NCI-H1930 (cell line): ENCODE data around the gene SLC22A31.
A peak's percentile ranks its signal among the peaks of the same experiment; 100 is the strongest.
"Not testable (repeated sequence)": the region's sequence is repeated elsewhere in the genome, so short reads cannot be mapped to it uniquely, and the experiment has no call there.

Source experiments
- DNase-seq, 2 experiments: peaks; one replicate each; lab custom pipeline; 2025; lab: John Stamatoyannopoulos, UW

Gene SLC22A31

DNA sequence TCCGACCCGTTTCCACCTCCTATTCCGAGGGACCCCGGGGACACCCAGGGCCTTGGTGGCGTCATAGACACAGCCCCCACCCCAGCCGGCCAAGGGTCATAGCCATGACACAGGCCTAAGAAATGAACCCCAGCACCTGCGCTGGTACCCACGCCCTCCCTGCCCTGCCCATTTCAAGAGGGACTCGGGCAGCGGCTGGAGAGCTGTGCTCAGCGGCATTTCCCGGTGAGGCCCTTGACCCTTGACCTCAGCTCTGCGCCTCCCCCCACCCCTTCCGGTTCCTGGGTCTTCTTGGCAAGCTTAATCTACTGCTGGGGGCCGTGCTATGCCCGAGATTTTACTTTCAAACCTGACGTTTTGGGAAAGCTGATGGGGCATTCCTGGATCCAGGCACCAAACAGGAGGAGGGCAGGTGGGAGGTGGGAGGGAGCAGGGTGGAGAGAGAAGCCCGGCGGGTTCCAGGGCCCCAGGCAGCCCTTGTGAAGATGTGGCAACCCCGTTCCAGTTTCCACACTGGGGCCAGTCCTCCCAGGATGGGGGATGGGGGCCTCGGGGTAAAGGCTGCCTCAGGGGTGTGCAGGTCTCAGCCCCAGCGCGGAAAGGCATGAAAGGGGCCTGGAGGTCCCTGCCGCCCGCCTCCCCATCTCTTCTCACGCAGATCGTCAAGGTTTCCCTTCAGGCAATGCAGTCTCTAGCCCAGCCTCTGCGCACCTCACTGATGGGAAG, at the start of gene SLC22A31:
Gene SLC22A31 (minus strand): TSS at position 414 of the 726 bp plus-strand sequence. CDS start 36 bp downstream, at position 378.
- no peak for DNase-seq

DNA sequence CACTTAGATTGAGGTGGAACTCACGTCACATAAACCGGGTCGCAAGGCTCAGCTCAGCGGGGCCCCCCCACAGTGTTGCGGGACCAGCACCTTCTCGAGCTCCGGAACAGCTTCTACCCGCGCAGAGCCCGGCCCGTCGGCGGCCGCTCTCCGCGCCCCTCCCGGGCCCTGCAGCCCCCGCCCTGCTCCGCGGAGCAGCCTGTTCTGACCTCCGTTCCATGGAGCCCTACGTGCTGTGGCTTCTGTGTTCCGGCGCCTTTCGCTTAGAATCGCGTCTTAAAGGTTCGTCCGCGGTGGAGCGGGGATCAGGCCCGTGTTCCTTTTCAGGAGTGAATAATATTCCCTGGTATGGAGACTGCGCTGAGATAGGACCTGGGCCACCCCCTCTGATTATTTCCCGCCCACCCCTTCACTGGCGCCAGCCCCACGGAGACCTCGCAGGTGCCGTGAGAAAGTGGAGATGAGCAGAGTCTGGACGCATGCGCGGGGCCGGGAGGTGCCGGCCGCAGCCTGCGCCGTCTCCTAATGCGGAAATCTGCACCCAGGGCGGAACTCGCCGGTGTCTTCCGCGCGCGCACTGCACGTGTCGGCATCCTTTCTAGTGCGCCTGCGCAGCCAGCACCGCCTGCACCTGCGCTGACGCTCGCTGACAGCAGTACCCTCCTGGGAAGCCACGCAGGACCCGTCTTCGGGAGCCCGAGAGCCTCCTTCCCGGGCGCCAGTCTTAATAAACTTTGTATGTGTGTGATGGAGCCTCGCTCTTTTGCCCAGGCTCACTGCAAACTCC, 48.1 kb upstream of the SLC22A31 start:
- no peak for DNase-seq

DNA sequence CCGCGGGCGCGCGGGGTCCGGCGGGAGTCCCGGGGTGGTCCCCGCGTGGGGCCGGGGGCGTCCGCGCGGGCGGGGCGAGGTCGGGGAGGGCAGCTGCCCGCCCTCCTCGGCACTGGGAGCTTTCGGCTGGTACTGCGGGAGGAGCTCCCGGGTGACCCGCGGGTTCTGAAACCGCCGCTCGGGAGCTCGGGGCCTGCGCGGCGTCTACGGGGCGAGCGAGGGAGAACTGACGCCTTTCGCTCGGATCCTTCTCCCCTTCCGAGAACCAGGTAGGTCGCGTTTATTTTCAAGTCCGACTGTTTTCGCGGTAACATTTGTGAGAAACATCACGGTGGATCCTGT, 47.4 kb upstream of the SLC22A31 start:
- DNase-seq: not testable (repeated sequence)

DNA sequence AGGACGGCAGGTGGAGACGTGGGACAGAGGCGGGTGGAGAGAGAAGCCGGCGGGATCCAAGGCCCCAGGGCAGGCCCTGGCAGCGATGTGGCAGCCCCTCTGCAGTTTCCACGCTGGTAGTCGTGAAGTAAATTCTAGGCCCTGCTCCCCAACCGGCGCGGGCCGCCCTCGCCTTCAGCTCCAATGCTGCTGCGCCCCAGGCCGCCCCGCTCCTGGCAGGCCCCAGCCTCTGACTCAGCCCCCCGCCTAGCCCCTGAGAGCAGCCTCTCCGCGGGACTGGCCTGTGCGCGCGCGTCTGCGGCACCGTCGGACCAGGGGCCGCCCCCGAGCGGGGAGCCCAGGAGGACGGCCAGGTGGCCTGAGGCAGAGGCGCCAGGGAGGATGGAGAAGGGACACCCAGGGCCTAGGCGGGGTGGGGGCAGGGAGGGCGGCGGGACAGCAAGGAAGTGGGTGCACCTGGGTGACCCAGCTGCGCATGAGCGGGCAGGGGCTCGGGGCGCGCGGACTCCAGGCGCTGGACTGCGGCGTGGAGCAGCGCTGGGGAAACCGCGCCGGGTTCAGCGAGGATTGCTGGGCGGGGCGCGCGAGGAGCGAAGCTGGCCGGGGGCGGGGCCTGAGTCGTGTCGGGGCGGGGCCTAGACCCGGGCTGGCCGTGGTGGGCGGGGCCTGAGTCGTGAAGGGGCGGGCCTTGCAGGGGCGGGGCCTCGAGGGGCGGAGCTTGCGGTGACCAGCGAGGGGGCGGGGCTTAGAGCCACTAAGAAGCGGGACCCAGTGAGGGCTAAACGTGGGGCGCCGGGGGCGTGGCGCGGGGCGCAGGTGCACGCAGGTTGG, 46.8 kb upstream of the SLC22A31 start:
- peak; percentile 43 to 84 for DNase-seq

DNA sequence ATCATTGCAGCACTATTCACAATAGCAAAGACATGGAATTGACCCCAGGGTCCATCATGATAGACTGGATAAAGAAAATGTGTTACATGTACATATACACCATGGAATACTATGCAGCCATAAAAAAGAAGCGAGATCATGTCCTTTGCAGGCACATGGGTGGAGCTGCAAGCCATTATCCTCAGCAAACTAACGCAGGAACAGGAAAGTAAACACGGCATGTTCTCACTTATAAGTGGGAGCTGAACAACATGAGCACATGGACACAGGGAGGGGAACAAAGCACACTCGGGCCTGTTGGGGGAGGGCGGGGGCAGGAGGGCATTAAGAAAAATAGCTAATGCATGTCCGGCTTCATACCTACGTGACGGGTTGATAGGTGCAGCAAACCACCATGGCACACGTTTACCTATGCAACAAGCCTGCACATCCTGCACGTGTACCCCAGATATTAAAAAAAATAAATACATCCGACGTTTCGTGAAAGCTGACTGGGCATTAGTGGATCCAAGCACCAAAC, 46.1 kb upstream of the SLC22A31 start:
- no peak for DNase-seq

DNA sequence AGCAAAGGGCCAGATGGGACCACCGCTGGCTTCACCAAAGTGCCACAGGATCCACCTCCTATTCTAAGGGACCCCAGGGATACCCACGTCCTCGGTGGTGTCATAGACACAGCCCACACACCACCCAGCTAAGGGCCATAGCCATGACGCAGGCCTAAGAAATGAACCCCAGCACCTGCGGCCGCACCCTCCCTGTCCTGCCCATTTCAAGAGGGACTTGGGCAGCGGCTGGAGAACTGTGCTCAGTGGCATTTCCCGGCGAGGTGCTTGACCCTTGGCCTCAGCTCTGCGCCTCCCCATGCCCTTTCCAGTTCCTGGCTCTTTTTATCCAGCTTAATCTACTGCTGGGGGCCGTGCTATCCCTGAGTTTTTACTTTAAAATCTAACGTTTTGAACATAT, 44.4 kb upstream of the SLC22A31 start:
- DNase-seq: no peak

DNA sequence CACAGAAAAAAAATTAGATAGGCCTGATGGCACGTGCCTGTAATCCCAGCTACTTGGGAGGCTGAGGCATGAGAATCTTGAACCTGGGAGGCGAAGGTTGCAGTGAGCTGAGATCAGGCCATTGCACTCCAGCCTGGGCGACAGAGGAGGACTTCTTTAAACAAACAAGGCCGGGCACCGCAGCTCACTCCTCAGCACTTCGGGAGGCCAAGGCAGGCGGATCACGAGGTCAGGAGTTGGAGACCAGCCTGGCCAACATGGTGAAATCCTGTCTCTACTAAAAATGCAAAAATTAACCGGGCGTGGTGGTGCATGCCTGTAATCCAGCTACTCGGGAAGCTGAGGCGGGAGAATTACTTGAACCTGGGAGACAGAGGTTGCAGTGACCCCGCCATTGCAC, 43.9 kb upstream of the SLC22A31 start:
- not testable (repeated sequence) for DNase-seq

DNA sequence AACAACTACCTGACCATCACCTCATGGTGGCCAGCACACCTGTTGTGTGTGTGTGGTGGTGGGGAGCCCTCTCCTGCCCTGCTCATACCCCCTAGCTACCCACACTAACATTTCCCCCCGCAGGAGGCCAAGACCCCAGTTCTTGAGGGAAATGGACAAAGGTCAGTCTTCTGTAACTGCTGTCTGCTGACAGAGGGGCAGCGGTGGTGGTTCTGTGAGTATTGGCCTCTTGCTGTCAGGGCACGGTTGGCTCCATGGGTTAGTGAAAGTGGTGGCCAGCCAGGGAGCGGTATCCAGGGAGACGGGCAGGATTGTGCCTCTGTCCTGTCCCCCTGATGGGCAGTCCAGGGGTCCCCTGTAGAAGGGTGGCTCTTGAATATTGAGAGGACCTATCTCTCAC, 43.3 kb upstream of the SLC22A31 start:
- DNase-seq: no peak

DNA sequence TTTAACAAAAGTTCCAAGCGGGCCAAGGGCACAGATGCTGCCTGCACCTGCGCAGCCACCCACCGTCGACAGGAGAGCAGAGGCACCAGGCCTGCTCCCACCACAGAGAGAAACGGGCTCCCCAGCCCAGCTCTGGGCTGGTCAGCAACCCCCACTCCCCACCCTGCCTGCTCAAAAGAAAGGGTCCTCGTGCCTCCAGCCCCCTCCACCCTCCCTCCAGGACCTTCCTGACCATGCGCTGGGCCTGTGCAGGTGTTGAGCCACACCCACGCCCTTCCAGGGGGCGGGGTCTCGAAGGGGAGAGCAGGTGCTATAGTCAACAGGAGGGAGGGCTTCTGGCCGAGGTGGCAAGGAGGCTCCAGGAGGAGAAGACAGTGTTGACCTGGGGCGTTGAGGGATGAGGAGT, 42.5 kb upstream of the SLC22A31 start:
- no peak for DNase-seq

DNA sequence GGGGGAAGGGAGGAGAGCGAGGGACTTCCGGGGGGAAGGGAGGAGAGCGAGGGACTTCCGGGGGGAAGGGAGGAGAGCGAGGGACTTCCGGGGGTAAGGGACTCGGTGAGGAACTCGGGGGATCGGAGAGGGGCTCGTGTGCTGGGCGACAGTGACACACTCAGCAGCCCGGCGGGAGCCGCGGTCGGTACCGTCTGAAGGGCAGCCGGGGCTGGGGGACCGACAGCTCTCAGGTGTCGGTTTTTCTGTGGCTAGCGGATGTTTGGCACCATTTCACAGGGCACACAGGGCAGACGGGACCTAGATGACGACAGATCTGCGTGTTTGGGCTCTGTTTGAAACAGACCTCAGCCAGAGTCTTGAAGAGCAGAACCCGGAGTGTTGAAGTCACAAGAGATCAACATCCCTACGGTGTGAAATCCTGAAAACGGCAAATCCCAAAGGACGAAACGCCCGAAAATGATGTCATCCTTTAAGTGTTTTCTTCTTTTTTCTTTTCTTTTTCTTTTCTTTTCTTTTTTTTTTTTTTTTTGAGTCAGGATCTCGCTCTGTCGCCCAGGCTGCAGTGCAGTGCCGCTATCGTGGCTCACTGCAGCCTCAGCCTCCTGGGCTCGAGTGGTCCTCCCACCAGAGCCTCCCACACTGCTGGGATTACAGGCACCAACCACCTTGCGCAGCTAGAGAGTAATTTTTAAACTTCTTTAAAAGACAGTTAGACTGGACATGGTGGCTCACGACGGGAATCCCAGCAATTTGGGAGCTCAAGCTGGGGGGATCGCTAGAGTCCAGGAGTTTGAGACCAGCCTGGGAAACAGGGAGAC, 41.1 kb upstream of the SLC22A31 start:
- peak; percentile 27 to 31 for DNase-seq

DNA sequence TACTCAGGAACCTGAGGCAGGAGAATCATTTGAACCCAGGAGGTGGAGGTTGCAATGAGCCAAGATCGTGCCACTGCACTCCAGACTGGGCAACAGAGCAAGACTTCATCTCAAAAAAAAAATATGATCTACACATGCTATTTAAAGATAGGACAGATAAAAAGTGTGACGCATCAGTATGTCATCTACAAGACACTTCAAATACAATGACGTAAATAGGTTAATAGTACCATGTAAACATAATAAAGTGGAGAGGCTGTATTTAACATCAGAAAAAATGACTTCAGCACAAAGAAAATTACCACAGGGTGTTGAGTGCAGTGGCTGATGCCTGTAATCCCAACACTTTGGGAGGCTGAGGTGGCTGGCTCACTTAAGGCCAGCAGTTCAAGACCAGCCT, 37.4 kb upstream of the SLC22A31 start:
- no peak for DNase-seq

DNA sequence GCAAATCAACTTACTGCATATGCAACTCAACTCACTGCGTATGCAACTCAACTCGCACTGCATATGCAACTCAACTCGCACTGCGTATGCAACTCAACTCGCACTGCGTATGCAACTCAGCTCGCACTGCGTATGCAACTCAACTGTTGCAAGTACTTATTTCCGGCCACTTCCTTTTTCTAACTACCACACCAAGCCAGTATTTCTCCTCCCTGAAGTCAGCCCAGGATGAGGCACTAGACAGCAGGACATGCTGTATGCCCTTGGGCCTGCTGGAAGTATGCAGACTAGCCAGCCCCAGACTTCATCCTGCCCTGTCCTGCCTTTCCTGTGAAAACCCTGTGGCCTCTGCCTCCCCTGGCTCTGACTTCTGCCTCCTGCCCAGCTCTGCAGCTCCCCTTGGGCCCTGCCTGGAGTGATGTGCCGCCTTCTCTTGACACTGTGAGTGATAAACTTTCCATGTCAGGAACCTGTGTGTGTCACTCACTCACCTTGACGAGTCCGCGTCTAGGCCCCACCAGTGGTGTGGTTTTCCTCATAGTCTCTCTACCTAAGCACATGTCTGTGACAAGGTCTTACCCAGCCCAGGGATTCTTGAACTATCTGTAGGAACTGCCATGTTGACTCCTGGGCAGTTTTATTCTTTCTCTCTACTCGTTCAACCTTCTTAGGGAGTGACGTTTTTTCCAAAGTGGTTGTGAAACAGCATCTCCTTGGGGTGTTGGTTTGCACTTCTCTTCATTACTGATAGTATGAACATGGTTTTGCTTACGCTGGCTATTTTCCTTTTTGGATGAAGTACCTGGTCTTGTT, 33.5 kb upstream of the SLC22A31 start:
- no peak for DNase-seq

DNA sequence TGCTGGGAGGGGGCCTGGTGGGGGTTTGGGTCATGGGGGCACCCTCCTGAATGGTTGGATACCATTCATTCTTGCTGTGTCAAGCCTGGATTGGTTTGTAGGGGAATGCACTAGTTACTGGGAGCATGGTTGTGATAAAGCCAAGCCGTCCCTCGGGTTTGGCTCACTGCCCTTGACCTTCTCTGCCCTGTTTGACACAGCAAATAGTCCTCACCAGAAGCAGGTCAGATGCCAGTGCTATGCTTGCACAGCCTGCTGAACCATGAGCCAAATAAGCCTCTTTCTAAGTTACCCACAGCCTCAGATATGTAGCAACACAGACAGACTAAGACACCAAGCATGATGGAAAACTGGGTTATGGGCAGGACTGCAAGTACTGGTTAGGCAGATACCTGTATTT, 31.8 kb upstream of the SLC22A31 start:
- DNase-seq: no peak

DNA sequence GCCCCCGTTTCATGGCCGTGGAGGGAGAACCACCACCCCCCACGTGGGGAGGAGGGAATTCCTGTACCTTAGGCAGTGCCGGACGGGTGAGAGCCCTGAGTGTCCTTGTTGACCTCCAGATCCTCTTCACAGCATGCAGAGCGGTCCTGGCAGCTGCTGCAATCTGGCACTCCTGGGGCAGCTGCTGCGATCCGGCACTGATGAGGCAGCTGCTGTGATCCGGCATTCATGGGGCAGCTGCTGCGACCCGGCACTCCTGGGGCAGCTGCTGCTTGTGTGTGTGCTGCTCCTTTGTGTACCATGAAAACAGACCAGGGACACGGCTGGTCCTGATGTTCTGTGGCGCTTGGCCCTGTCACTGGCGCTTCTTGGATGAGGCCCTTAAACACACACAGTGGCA, 29.9 kb upstream of the SLC22A31 start:
- DNase-seq: no peak

DNA sequence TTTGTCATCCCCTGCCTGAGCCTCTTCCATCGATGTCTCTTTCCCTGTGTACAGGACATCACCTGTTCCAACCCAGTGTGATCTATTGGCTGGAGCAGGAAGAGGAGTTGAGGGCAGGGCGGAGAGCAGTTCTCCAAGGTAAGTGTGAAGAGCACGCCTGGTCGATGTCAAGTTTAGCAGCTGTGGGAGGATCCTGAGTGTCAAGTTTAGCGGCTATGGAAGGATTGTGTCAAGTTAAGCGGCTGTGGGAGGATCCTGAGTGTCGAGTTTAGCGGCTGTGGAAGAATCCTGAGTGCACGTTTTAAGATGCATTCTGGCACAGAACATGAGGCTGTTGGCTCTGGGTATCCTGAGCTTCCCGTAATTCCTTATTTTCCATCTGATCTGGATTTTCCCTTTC, 24.3 kb upstream of the SLC22A31 start:
- no peak for DNase-seq

DNA sequence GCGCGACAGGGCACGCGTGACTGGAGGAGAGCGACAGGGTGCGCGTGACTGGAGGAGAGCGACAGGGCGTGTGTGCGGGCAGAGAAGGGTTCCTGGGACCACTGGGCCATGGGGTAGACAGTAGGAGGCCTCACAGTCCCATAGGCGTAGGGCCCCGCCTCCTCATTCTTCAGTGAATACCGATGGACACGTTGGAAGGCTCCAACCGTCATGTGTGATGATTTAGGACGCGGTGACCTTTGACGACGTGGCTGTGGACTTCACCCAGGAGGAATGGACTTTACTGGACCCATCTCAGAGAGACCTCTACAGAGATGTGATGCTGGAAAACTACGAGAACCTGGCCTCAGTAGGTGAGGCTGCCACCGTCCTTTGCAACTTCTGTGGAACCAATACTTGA, 22.6 kb upstream of the SLC22A31 start:
- DNase-seq: no peak

DNA sequence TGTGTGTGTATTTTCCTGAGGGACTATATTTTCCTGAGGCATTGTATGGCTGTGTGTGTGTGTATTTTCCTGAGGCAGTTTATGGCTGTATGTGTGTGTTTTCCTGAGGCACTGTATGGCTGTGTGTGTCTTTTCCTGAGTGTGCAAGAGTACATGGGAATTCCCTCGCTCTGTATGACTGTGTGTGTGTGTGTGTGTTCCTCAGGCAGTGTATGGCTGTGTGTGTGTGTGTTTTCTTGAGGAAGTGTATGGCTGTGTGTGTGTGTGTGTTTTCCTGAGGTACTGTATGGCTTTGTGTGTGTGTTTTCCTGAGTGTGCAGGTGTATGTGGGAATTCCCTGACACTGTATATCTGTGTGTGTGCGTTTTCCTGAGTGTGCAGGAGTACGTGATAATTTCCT, 21.3 kb upstream of the SLC22A31 start:
- DNase-seq: no peak

DNA sequence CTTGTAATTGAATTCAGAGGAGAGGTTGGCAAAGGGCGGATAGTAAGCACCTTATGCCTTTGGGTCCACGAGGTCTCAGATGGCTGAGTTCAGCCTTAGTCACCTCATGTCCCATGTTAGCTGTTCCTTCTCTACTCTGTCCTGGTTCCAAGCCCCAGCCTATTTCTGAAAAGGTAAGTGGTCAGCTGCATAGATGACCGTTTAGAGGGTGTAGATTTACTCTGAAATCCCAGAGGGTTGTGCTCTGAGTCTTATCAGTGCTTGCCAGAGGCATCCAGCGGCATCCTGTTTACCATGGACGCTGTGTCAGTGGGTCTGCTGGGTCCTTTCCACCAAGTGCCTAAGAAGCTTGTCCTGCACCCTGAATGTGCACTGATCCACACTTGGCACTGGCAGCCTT, 19.0 kb upstream of the SLC22A31 start:
- no peak for DNase-seq

DNA sequence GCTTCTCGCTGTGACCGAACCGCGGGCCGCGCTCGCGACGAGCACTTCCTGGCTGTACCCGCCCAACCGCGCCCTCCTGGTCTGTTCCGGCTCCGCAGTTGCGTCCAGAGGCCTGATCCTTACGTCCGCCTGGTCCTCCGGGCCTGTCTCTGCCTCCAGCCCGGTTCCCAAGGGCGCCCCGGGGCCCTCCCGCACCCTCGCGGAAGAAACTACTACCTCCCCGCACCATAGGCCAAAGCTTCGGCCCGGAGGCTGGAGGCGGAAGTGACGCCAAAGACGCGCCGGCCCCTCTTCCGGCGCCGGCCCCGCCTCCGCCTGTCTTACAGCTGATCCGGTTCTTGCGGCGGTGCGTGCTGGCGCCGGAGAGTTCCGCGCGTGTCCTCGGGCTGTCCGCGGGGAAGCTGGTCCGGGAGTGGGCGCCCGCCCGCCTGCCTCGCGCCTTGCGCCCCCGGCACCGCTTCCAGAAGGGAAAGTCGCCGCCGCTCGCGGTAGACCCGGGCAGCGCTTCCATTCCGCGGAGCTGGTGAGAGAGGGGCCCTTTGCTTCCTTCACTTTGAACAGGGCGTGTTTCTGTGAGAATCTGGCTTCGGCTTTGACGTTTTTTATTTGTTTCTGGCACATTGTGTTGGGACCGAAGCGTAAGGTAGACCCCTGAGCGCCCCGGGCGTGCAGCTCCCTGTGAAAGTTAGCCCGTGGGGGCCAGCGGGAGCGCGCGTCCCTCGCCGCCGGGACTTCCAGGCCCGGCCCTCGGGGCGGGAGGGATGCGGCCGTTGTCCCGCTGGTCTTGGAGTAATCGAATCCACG, 17.3 kb upstream of the SLC22A31 start, which contains the start of gene ZNF778:
Gene ZNF778 (plus strand): TSS at position 316 of the 804 bp plus-strand sequence. CDS start 3,425 bp downstream, outside the sequence.
- DNase-seq: peak in 1 of 2 experiments; percentile 54

DNA sequence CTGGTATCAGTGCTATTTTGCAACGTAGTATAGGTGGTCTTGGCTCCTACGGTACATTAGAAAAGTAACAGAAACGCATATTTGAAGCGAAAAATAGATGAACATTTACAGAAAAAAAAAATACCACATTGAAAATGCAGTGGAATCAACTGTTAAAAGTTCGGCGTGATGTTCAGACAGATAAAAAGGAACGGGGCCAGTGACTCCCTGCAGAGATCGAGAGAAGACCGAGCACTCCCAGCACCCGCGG, 16.7 kb upstream of the SLC22A31 start:
- DNase-seq: no peak
